GM12891 (cell line): ENCODE data around the gene RIMBP2.

Experiments
- PAX5 ChIP-seq: IDR thresholded peaks from 2 replicates; pipeline ENCODE4 v1.6.1; 2011; ENCODE audit warnings: low read length, moderate library complexity, mild to moderate bottlenecking; ENCODE audit not compliant: insufficient read depth, severe bottlenecking
- POLR2A ChIP-seq: IDR thresholded peaks from 2 replicates; pipeline ENCODE4 v1.6.1; 2011; ENCODE audit warnings: low read depth, low read length, control low read depth

GRCh38 chr12:130506844-130507243 is 209.3 kb downstream of the RIMBP2 start:
- TF ChIP-seq POLR2A (no peak), PAX5 (no peak)
